Stimulated activated CD4-positive, alpha-beta T cell treated with anti-CD3 and anti-CD28 coated beads, Interleukin-2, amount 100 ng/mL, for 4 hours (primary cell): ENCODE data around the gene SGSH.

ENCODE experiments used
- DNase-seq: peaks from one replicate; pipeline ENCODE4 v3.0.0-alpha.2; 2020; ENCODE audit warnings: low read depth

The SGSH gene

GRCh38 chr17:80183581-80184422, 36.3 kb downstream of the SGSH start:
- no peak for DNase-seq

GRCh38 chr17:80182845-80183223, 37.3 kb downstream of the SGSH start:
- DNase-seq, result no peak

- no peak for DNase-seq
Measured at GRCh38 chr17:80182118-80182844, 37.9 kb downstream of the SGSH start.

- no peak for DNase-seq
Measured at GRCh38 chr17:80181431-80181830, 38.7 kb downstream of the SGSH start.

GRCh38 chr17:80180192-80180591, 39.9 kb downstream of the SGSH start:
- DNase-seq, result no peak

GRCh38 chr17:80177986-80178595, 42.0 kb downstream of the SGSH start:
- DNase-seq, result no peak

GRCh38 chr17:80176757-80177156, 43.4 kb downstream of the SGSH start:
- no peak for DNase-seq

GRCh38 chr17:80173916-80174315, 46.2 kb downstream of the SGSH start:
- DNase-seq, result no peak

- no peak for DNase-seq
Measured at GRCh38 chr17:80173126-80173525, 47.0 kb downstream of the SGSH start.

GRCh38 chr17:80171681-80172080, 48.5 kb downstream of the SGSH start:
- DNase-seq, result no peak

GRCh38 chr17:80169784-80170500, 50.2 kb downstream of the SGSH start, which contains the start of gene CARD14:
CARD14 (plus strand) TSS chr17:80170030; CDS start chr17:80181439, 11,409 bp downstream.
- DNase-seq, result no peak

- no peak for DNase-seq
Measured at GRCh38 chr17:80169107-80169506, 51.0 kb downstream of the SGSH start.

GRCh38 chr17:80168371-80168770, 51.8 kb downstream of the SGSH start:
- DNase-seq, result no peak

GRCh38 chr17:80166446-80166845, 53.7 kb downstream of the SGSH start:
- no peak for DNase-seq

GRCh38 chr17:80164185-80164584, 55.9 kb downstream of the SGSH start:
- no peak for DNase-seq

GRCh38 chr17:80163336-80163735, 56.8 kb downstream of the SGSH start:
- no peak for DNase-seq

GRCh38 chr17:80160536-80160935, 59.6 kb downstream of the SGSH start:
- no peak for DNase-seq
